Right lobe of liver (tissue), 4 donors: ENCODE results near the gene NFKBIZ.

Source experiments
- CTCF ChIP-seq, 4 donors: fragments of 200-600 bp in 3 of 4; fragments of 450-650 bp in 1 of 4; IDR thresholded peaks; one replicate each; pipeline versions ENCODE4 v1.5.1 to v1.8.0; 2016 to 2022; ENCODE audit warnings: antibody characterized with exemption in 4 of 4, mild to moderate bottlenecking in 2 of 4
- POLR2A ChIP-seq: fragments of 450-650 bp; IDR thresholded peaks from one replicate; pipeline ENCODE4 v1.6.1; 2017; ENCODE audit warnings: antibody characterized with exemption, mild to moderate bottlenecking
- donor health status: DM: no; HTN: no; CAD: no.
- donor health status: DM: no; HTN: no; CAD: no.
- donor health status: DM: no; HTN: yes; CAD: no.

- TF ChIP-seq CTCF (IDR thresholded peaks at IDR 0.05) (no peak), POLR2A (no peak)
These were observed 54.1 kb downstream of the NFKBIZ start for GRCh38 chr3:101903451-101903871.
